ENCODE data around the gene WBP2. TPM values are rescaled to one million over a fixed set of nuclear protein-coding genes. Genes with fewer than 3 reads are reported as not detected.

Gene WBP2
- total and polyA plus RNA-seq, 2 of the 13 experiments (the other 11 are each of a cell fraction or from before 2014, with no cell fraction given): 29.2 to 29.5 TPM

- peak; percentile 15; the same call in 1 of the 2 replicates for TF ChIP-seq ZNF281 (CRISPR knock-in tag; IDR thresholded peaks at IDR 0.05; ENCODE audit: borderline replicate concordance)
- TF ChIP-seq HOXA5 (CRISPR knock-in tag; IDR thresholded peaks at IDR 0.05): peak; percentile 18; the same call in 1 of the 2 replicates
- no peak for TF ChIP-seq SMARCE1 (IDR thresholded peaks at IDR 0.05; ENCODE audit: borderline replicate concordance)
- peak; percentile 47; the same call in 1 of the 2 replicates for TF ChIP-seq ELF3 (CRISPR knock-in tag; IDR thresholded peaks at IDR 0.05)
- TF ChIP-seq ZBTB37 (CRISPR knock-in tag; IDR thresholded peaks at IDR 0.05): no peak
- TF ChIP-seq ZNF619 (CRISPR knock-in tag; IDR thresholded peaks at IDR 0.05): no peak
- TF ChIP-seq HDAC1 (CRISPR knock-in tag; IDR thresholded peaks at IDR 0.05): peak; percentile 89
- TF ChIP-seq JDP2 (CRISPR knock-in tag; IDR thresholded peaks at IDR 0.05; ENCODE audit: borderline replicate concordance): no peak
- TF ChIP-seq ZFP82 (CRISPR knock-in tag; IDR thresholded peaks at IDR 0.05; ENCODE audit: borderline replicate concordance): no peak
- TF ChIP-seq RBM22 (optimal IDR thresholded peaks at IDR 0.05; ENCODE audit: low read length): no peak
- TF ChIP-seq ZBTB38 (CRISPR knock-in tag; IDR thresholded peaks at IDR 0.05): 0 out of 2 replicates have a peak, but pooled peaks have one; percentile 6
- peak; percentile 94 for TF ChIP-seq CTCF (CRISPR knock-in tag; IDR thresholded peaks at IDR 0.05)
- TF ChIP-seq JARID2 (CRISPR knock-in tag; IDR thresholded peaks at IDR 0.05; ENCODE audit: insufficient replicate concordance): no peak
- TF ChIP-seq ZNF335 (CRISPR knock-in tag; IDR thresholded peaks at IDR 0.05): no peak
- no peak for TF ChIP-seq ZNF282 (IDR thresholded peaks at IDR 0.05; ENCODE audit: partially characterized antibody)
- TF ChIP-seq, protein P1, sequence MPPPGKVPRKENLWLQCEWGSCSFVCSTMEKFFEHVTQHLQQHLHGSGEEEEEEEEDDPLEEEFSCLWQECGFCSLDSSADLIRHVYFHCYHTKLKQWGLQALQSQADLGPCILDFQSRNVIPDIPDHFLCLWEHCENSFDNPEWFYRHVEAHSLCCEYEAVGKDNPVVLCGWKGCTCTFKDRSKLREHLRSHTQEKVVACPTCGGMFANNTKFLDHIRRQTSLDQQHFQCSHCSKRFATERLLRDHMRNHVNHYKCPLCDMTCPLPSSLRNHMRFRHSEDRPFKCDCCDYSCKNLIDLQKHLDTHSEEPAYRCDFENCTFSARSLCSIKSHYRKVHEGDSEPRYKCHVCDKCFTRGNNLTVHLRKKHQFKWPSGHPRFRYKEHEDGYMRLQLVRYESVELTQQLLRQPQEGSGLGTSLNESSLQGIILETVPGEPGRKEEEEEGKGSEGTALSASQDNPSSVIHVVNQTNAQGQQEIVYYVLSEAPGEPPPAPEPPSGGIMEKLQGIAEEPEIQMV (CRISPR knock-in tag; IDR thresholded peaks at IDR 0.05; ENCODE audit: low read depth): peak; percentile 76; the same call in 1 of the 2 replicates
- TF ChIP-seq, protein P2, sequence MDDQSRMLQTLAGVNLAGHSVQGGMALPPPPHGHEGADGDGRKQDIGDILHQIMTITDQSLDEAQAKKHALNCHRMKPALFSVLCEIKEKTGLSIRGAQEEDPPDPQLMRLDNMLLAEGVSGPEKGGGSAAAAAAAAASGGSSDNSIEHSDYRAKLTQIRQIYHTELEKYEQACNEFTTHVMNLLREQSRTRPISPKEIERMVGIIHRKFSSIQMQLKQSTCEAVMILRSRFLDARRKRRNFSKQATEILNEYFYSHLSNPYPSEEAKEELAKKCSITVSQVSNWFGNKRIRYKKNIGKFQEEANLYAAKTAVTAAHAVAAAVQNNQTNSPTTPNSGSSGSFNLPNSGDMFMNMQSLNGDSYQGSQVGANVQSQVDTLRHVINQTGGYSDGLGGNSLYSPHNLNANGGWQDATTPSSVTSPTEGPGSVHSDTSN (CRISPR knock-in tag; IDR thresholded peaks at IDR 0.05; ENCODE audit: borderline replicate concordance): no peak
- TF ChIP-seq ZNF75D (CRISPR knock-in tag; IDR thresholded peaks at IDR 0.05; ENCODE audit: borderline replicate concordance): no peak
- no peak; the same call in 1 of the 2 replicates for TF ChIP-seq IRF2 (CRISPR knock-in tag; IDR thresholded peaks at IDR 0.05)
Measured at GRCh38 chr17:75848523-75849278, 6.4 kb downstream of the WBP2 start (continued).

All from HepG2 (cell line).